NCI-H1436 (cell line): ENCODE results near the gene L3MBTL4.
"Not testable (repeated sequence)": the region's sequence is repeated elsewhere in the genome, so short reads cannot be mapped to it uniquely, and the experiment has no call there.

Experiments used
- DNase-seq: peaks from one replicate; lab custom pipeline; 2025; lab: John Stamatoyannopoulos, UW

Gene L3MBTL4

GRCh38 chr18:6406075-6406909, 8.4 kb downstream of the L3MBTL4 start:
- no peak for DNase-seq

DNA sequence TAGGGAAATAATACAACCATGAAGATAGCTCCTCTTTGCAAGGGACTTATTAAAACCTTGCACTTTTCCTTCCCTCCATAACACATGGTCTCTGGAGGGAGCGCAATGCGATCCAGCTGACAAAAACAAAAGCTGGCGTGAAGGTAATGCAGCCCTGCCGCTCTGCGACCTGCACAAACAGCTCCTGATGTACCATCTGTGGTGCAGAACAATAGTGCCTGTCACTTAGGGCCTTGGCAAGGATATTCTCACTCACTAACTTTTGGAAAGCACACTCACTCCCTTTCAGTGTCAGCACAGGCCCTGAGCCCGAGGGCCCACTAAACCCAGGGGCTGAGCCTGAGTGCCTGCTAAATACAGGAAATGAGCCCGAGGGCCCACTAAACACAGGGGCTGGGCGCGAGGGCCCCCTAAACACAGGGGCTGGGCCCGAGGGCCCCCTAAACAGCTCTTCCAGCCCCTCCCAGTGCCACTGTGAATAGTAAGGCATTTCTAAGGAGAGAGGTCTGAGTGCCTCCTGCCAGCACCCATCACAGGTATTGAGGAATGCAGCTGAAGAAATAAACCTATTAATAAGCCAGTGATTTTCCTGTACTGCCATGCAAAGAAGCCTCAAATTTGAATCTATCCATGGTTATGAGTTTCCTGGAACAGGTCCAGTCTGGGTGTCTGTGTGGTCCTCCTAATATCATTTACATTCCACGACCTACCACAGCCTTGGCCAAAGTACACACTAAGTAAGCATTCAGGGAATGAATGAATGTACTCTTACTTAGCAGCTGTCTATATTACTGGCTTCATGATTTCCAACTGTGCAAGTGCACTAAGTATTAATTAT, 9.3 kb downstream of the L3MBTL4 start:
- DNase-seq: no peak

GRCh38 chr18:6404834-6405233, 9.9 kb downstream of the L3MBTL4 start:
- DNase-seq: no peak

GRCh38 chr18:6401687-6402086, 13.0 kb downstream of the L3MBTL4 start:
- no peak for DNase-seq

GRCh38 chr18:6399776-6400175, 14.9 kb downstream of the L3MBTL4 start:
- no peak for DNase-seq

- DNase-seq: no peak
These were observed 16.7 kb downstream of the L3MBTL4 start for GRCh38 chr18:6397931-6398566.

DNA sequence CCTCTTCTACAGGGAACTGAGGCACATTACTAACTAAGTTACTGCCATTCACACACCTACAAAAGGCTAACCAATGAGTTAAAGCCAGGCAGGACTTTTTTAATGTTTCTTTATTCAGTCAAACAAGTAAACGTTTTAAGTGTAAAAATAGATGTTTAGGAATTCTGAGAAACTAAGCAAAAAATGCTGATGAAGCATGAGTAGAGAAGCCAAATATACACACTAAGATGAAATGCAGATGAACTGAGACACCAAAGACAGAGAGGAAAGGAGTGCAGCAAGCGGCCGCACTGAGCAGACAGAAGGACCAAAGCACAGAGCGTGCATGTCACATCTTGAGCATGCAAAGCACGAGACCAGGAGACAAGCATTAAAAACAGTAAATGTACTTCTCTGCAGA, 17.9 kb downstream of the L3MBTL4 start:
- no peak for DNase-seq

GRCh38 chr18:6396276-6396675, 18.4 kb downstream of the L3MBTL4 start:
- DNase-seq: no peak

DNA sequence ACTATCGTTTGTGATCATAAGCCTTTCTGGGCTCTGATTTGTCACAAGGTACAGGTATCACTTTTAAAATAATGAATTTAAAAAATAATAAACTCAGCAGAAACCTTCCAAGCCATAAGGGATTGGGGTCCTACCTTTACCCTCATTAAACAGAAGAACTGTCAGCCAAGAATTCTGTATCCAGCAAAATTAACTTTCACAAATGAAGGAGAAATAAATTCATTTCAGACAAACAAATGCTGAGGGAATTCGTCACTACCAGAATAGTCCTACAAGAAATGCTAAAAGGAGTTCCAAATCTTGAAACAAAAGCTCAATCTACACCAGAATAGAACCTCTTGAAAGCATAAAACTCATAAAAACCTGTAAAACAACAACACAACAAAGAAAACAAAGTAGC, 25.7 kb downstream of the L3MBTL4 start:
- DNase-seq: no peak

DNA sequence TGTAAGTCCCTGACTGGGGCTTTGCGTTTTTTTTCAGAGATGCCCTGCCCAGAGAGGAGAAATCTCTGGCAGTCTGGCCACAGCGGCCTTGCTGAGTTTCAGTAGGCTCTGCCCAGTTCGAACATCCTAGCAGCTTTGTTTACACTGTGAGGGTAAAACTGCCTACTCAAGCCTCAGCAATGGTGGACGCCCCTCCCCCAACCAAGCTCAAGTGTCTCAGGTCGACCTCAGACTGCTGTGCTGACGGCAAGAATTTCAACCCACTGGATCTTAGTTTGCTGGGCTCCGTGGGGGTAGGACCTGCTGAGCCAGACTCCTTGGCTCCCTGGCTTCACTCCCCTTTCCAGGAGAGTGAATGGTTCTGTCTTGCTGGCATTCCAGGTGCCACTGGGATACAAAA, 31.7 kb downstream of the L3MBTL4 start:
- no peak for DNase-seq

- not testable (repeated sequence) for DNase-seq
These were observed 37.2 kb downstream of the L3MBTL4 start for GRCh38 chr18:6377473-6377872.

- no peak for DNase-seq
These were observed 38.1 kb downstream of the L3MBTL4 start for GRCh38 chr18:6376433-6377229.

DNA sequence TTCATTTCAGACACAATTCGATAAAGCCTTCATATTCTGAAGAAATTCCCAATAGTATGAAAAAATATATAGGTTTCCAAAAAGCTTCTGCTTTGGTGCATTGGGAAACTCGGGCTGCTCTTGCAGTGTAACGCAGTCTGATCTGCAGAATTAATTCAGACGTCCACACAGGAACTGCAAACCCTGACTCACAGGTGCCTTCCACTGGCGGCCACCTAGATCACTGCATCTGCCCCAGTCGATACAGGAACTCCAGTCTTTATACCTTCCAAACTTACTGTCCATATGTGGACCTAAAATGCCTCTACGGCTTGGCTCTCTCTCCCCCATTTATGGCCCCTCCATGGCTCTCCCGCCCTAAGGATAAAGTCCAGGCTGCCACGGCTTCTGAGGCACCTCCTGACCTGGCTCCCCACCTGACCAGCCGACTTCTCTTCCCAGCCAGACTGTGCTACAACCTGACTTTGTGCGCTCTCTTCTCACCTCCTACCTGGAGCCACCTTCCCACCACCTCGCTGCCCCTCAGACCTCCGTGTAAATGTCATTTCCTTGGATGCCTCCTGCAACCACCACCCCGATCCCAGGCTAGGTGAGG, 39.7 kb downstream of the L3MBTL4 start:
- no peak for DNase-seq

DNA sequence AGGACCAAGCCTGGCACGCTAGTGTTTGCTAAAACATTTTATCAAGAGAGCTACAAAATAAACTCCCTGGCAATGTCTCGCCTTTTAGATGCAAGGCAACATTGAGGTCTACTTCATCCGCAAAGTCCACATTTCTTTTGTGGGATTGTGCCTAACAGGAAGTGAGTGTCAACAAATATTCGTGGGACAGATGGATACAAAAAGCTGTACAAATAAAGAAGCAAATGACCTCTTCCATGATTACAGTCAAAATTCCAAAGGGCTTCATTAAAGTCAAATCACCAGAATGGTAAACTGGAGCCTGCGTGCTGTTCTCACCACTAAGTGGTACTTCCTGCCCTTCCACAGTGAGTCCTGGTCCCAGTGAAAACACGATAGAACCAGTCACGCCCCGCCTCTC, 40.4 kb downstream of the L3MBTL4 start:
- DNase-seq: no peak

GRCh38 chr18:6373187-6373586, 41.5 kb downstream of the L3MBTL4 start:
- DNase-seq: no peak

GRCh38 chr18:6370886-6371635, 43.6 kb downstream of the L3MBTL4 start:
- DNase-seq: no peak

DNA sequence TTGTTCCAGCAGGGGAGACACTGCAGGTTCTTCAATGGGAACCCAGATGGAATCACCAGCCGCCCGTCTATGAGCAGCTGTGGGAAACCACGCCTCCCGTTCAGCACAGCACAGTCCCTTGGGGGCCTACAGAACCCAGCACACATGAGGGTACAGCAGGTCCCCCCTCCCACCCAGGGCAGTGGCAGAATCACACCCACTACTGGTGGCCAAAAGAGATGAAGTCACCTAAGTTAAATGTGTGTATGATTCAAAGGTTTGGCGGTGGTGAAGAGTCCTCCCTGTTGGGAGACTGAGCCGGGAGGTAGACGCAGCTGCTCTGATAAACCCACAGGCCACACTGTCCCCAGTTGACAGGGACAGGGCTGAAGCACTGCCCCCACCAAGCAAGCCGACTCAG, 44.3 kb downstream of the L3MBTL4 start:
- DNase-seq: no peak

GRCh38 chr18:6368017-6368416, 46.7 kb downstream of the L3MBTL4 start:
- no peak for DNase-seq

GRCh38 chr18:6367208-6367607, 47.5 kb downstream of the L3MBTL4 start:
- no peak for DNase-seq

GRCh38 chr18:6366776-6367175, 47.9 kb downstream of the L3MBTL4 start:
- DNase-seq: no peak

- DNase-seq: no peak
These were observed 49.3 kb downstream of the L3MBTL4 start for GRCh38 chr18:6365385-6365784.
